Fibroblast of skin of back (primary cell): Measurements from ENCODE around the gene GRID2.
"Not testable (repeated sequence)": the region's sequence is repeated elsewhere in the genome, so short reads cannot be mapped to it uniquely, and the experiment has no call there.

Experiments used
- DNase-seq: peaks from one replicate; pipeline ENCODE4 v3.0.0-alpha.2; 2013

Gene GRID2

GRCh38 chr4:92305878-92306520 lies 2.2 kb downstream of the GRID2 start:
- DNase-seq, result no peak

- no peak for DNase-seq
These were observed 3.4 kb downstream of the GRID2 start for GRCh38 chr4:92307181-92307580.

- no peak for DNase-seq
These were observed 4.1 kb downstream of the GRID2 start for GRCh38 chr4:92307866-92308265.

- DNase-seq, result no peak
These were observed 13.3 kb downstream of the GRID2 start for GRCh38 chr4:92317047-92317446.

- DNase-seq, result no peak
These were observed 24.3 kb downstream of the GRID2 start for GRCh38 chr4:92328095-92328494.

GRCh38 chr4:92333016-92333415 lies 29.2 kb downstream of the GRID2 start:
- DNase-seq, result no peak

GRCh38 chr4:92334716-92335350 lies 31.1 kb downstream of the GRID2 start:
- no peak for DNase-seq

- no peak for DNase-seq
These were observed 35.9 kb downstream of the GRID2 start for GRCh38 chr4:92339676-92340075.

- DNase-seq, result no peak
These were observed 40.5 kb downstream of the GRID2 start for GRCh38 chr4:92344216-92344615.

GRCh38 chr4:92346289-92346688 lies 42.5 kb downstream of the GRID2 start:
- DNase-seq, result no peak

GRCh38 chr4:92357966-92358365 lies 54.2 kb downstream of the GRID2 start:
- no peak for DNase-seq

- DNase-seq, result no peak
These were observed 55.7 kb downstream of the GRID2 start for GRCh38 chr4:92359491-92359890.

- no peak for DNase-seq
These were observed 58.3 kb downstream of the GRID2 start for GRCh38 chr4:92362028-92362427.

GRCh38 chr4:92368653-92369052 lies 64.9 kb downstream of the GRID2 start:
- DNase-seq, result no peak

GRCh38 chr4:92381616-92382015 lies 77.8 kb downstream of the GRID2 start:
- DNase-seq, result peak; percentile 51

- DNase-seq, result no peak
These were observed 78.4 kb downstream of the GRID2 start for GRCh38 chr4:92382128-92382527.

- DNase-seq, result peak; percentile 49
These were observed 83.8 kb downstream of the GRID2 start for GRCh38 chr4:92387459-92388069.

GRCh38 chr4:92399032-92399431 lies 95.3 kb downstream of the GRID2 start:
- DNase-seq, result no peak

- DNase-seq, result not testable (repeated sequence)
These were observed 99.8 kb downstream of the GRID2 start for GRCh38 chr4:92403525-92403924.

- DNase-seq, result no peak
These were observed 102.7 kb downstream of the GRID2 start for GRCh38 chr4:92406488-92406887.

- DNase-seq, result no peak
These were observed 118.2 kb downstream of the GRID2 start for GRCh38 chr4:92421920-92422319.

- no peak for DNase-seq
These were observed 129.5 kb downstream of the GRID2 start for GRCh38 chr4:92433272-92433758.

- not testable (repeated sequence) for DNase-seq
These were observed 135.0 kb downstream of the GRID2 start for GRCh38 chr4:92438722-92439121.

- not testable (repeated sequence) for DNase-seq
These were observed 138.4 kb downstream of the GRID2 start for GRCh38 chr4:92442131-92442530.
